IMR-90 (cell line): ENCODE data around the gene TRAPPC2B. TPM values are rescaled to one million over a fixed set of nuclear protein-coding genes. Genes with fewer than 3 reads are reported as not detected.

Source experiments
- ATAC-seq: fragments of 200-7000 bp; cut with Tn5 transposase; 2 replicates; pipeline ENCODE4 v1.9.1; 2020; ENCODE audit warnings: low read depth, mild to moderate bottlenecking, moderate library complexity
- BruUV-seq: library from RNA; stranded (reverse); fragments of 400-500 nt; replicated peaks from 2 replicates; lab custom pipeline; 2021; lab: Mats Ljungman, UMichigan
- CTCF ChIA-PET: fragments of 300-600 bp; formaldehyde crosslinking; extraction: SDS; loops from one replicate; lab custom pipeline; 2021; ENCODE audit warnings: antibody characterized with exemption; lab: Yijun Ruan, JAX
- POLR2A ChIA-PET: fragments of 300-600 bp; sonication (Branson Sonifier 250); formaldehyde crosslinking; loops from one replicate; lab custom pipeline; 2022; ENCODE audit warnings: antibody characterized with exemption; ENCODE audit not compliant: unreplicated experiment; lab: Charles Lee
- DNase-seq: peaks from one replicate; pipeline ENCODE4 v3.0.0; 2013
- H2AFZ ChIP-seq: replicated peaks from 2 replicates; pipeline ENCODE3; 2013; ENCODE audit warnings: low read length, mild to moderate bottlenecking; ENCODE audit not compliant: poor library complexity
- H2AK5ac ChIP-seq: 2 replicates; pipeline ENCODE4 v1.6.1; 2013; ENCODE audit warnings: low read depth, low read length, inconsistent platforms
- H2AK9ac ChIP-seq: replicated peaks from 2 replicates; pipeline ENCODE3; 2013; ENCODE audit warnings: mild to moderate bottlenecking, low read depth, low read length, moderate library complexity; ENCODE audit not compliant: poor library complexity
- H2BK120ac ChIP-seq: 2 replicates; pipeline ENCODE4 v1.6.1; 2013; ENCODE audit warnings: low read depth, low read length, inconsistent platforms
- H2BK15ac ChIP-seq: 3 replicates; pipeline ENCODE4 v1.6.1; 2013; ENCODE audit warnings: low read depth, low read length, inconsistent platforms
- H2BK20ac ChIP-seq: 2 replicates; pipeline ENCODE4 v1.6.1; 2013; ENCODE audit warnings: low read depth, mild to moderate bottlenecking, inconsistent platforms, low read length, moderate library complexity
- H2BK5ac ChIP-seq: 2 replicates; pipeline ENCODE4 v1.6.1; 2013; ENCODE audit warnings: mild to moderate bottlenecking, low read depth, low read length, inconsistent platforms; ENCODE audit not compliant: poor library complexity, severe bottlenecking
- H3K14ac ChIP-seq: replicated peaks from 2 replicates; pipeline ENCODE4 v1.6.1; 2013; ENCODE audit warnings: low read depth, low read length, inconsistent platforms
- H3K18ac ChIP-seq: 2 replicates; pipeline ENCODE4 v1.6.1; 2013; ENCODE audit warnings: low read depth, low read length, control low read depth
- H3K23ac ChIP-seq: 2 replicates; pipeline ENCODE4 v1.6.1; 2013; ENCODE audit warnings: low read depth, low read length, inconsistent platforms
- H3K27ac ChIP-seq: 2 replicates; pipeline ENCODE4 v1.5.1; 2013; ENCODE audit warnings: mild to moderate bottlenecking, control low read depth, low read length; ENCODE audit not compliant: insufficient read depth
- H3K27me3 ChIP-seq: 2 replicates; pipeline ENCODE4 v1.6.1; 2013; ENCODE audit warnings: low read length; ENCODE audit not compliant: control insufficient read depth, insufficient read depth
- H3K36me3 ChIP-seq: 2 replicates; pipeline ENCODE4 v1.6.1; 2013; ENCODE audit warnings: low read length, mixed read lengths; ENCODE audit not compliant: control insufficient read depth, insufficient read depth
- H3K4ac ChIP-seq: 2 replicates; pipeline ENCODE4 v1.6.1; 2013; ENCODE audit warnings: low read depth, low read length, inconsistent platforms
- H3K4me1 ChIP-seq: 2 replicates; pipeline ENCODE4 v1.6.1; 2013; ENCODE audit warnings: low read length, mixed read lengths; ENCODE audit not compliant: control insufficient read depth, insufficient read depth
- H3K4me2 ChIP-seq: 2 replicates; pipeline ENCODE4 v1.6.1; 2013; ENCODE audit warnings: low read depth, mild to moderate bottlenecking, control low read depth, low read length, moderate library complexity
- H3K4me3 ChIP-seq: 2 replicates; pipeline ENCODE4 v1.5.1; 2013; ENCODE audit warnings: low read depth, mild to moderate bottlenecking, control low read depth, low read length, moderate library complexity; ENCODE audit not compliant: insufficient read depth
- H3K56ac ChIP-seq: 2 replicates; pipeline ENCODE4 v1.6.1; 2013; ENCODE audit warnings: low read length, inconsistent platforms; ENCODE audit not compliant: insufficient read depth; ENCODE audit errors: extremely low read depth
- H3K79me1 ChIP-seq, 2 experiments: 2 replicates each; pipeline ENCODE4 v1.6.1; 2013; ENCODE audit warnings: low read length in 2 of 2, inconsistent platforms in 1 of 2, low read depth in 1 of 2
- H3K9ac ChIP-seq: 2 replicates; pipeline ENCODE4 v1.6.1; 2013; ENCODE audit warnings: low read depth, low read length, control low read depth
- H3K9me1 ChIP-seq: 2 replicates; pipeline ENCODE4 v1.6.1; 2013; ENCODE audit warnings: low read length, inconsistent platforms; ENCODE audit not compliant: insufficient read depth
- H3K9me3 ChIP-seq: 2 replicates; pipeline ENCODE4 v1.6.1; 2013; ENCODE audit warnings: low read length; ENCODE audit not compliant: control insufficient read depth, insufficient read depth
- H4K20me1 ChIP-seq: 2 replicates; pipeline ENCODE4 v1.6.1; 2013; ENCODE audit warnings: low read length, inconsistent platforms; ENCODE audit not compliant: insufficient read depth
- H4K5ac ChIP-seq: 2 replicates; pipeline ENCODE4 v1.6.1; 2013; ENCODE audit warnings: mild to moderate bottlenecking, low read depth, low read length, control low read depth
- H4K8ac ChIP-seq, 2 experiments: 2 replicates each; pipeline ENCODE4 v1.6.1; 2013; ENCODE audit warnings: low read depth in 2 of 2, low read length in 2 of 2, control low read depth in 1 of 2, inconsistent platforms in 1 of 2
- H4K91ac ChIP-seq: 2 replicates; pipeline ENCODE4 v1.6.1; 2013; ENCODE audit warnings: low read depth, low read length, inconsistent platforms; ENCODE audit not compliant: insufficient read depth
- BHLHE40 ChIP-seq: fragments of 150-350 bp; IDR thresholded peaks from 2 replicates; pipeline ENCODE4 v1.6.1; 2016; ENCODE audit warnings: mild to moderate bottlenecking, low read depth, low read length
- CEBPB ChIP-seq: IDR thresholded peaks from 2 replicates; pipeline ENCODE4 v1.6.1; 2012; ENCODE audit warnings: low read depth, low read length, improper control_type of control experiment
- CTCF ChIP-seq: conservative IDR thresholded peaks from 2 replicates; pipeline ENCODE4 v1.5.1; 2012; ENCODE audit warnings: mild to moderate bottlenecking, low read depth, low read length, improper control_type of control experiment
- FOS ChIP-seq: fragments of 150-350 bp; IDR thresholded peaks from 2 replicates; pipeline ENCODE4 v1.6.1; 2016; ENCODE audit warnings: low read depth, low read length
- MXI1 ChIP-seq: IDR thresholded peaks from 2 replicates; pipeline ENCODE4 v1.6.1; 2012; ENCODE audit warnings: low read depth, mild to moderate bottlenecking, low read length, moderate library complexity, borderline replicate concordance
- NFE2L2 ChIP-seq: fragments of 150-350 bp; IDR thresholded peaks from 2 replicates; pipeline ENCODE4 v1.6.1; 2016; ENCODE audit warnings: low read depth, mild to moderate bottlenecking, low read length
- POLR2A ChIP-seq: IDR thresholded peaks from 2 replicates; pipeline ENCODE4 v1.6.1; 2012; ENCODE audit warnings: mild to moderate bottlenecking, low read depth, low read length
- RCOR1 ChIP-seq: IDR thresholded peaks from 2 replicates; pipeline ENCODE4 v1.6.1; 2012; ENCODE audit warnings: mild to moderate bottlenecking, low read length, improper control_type of control experiment; ENCODE audit not compliant: insufficient replicate concordance
- RFX5 ChIP-seq: IDR thresholded peaks from 2 replicates; pipeline ENCODE4 v1.8.0; 2012; ENCODE audit warnings: low read depth, mild to moderate bottlenecking, low read length, moderate library complexity
- WGBS, 2 experiments: methylation state at CpG; one replicate each; pipeline versions ENCODE4 v1.1.5 to v1.1.7; 2013; ENCODE audit warnings: missing lambda C conversion rate in 2 of 2; ENCODE audit not compliant: insufficient read length in 1 of 2; ENCODE audit errors: extremely low coverage in 2 of 2; 5-methylcytosine and 5-hydroxymethylcytosine counted together
- dilution Hi-C: fragments of 300-500 bp; cut with HindIII; formaldehyde crosslinking; loops from one replicate; pipeline ENCODE4 v1.14.3; 2018; ENCODE audit warnings: low sequenced_read_pairs; ENCODE audit not compliant: unreplicated experiment
- in situ Hi-C: fragments of 300-500 bp; cut with MboI; formaldehyde crosslinking; loops from 3 replicates; pipeline ENCODE4 v1.14.3; 2019; ENCODE audit warnings: low sequenced_read_pairs, inconsistent platforms, mixed read lengths
- intact Hi-C: fragments of 100-400 bp; cut with micrococcal nuclease; formaldehyde crosslinking; loops from 2 replicates; pipeline ENCODE4 v1.10.0; 2022
- polyA plus RNA-seq, 3 experiments: library from polyadenylated mRNA; depleted of rRNA; stranded (reverse); fragments of >200 nt; gene quantifications; 2 replicates each; pipeline ENCODE4 v1.2.3, GENCODE V29; 2012; ENCODE audit warnings: low replicate concordance in 1 of 3
- total RNA-seq: library from RNA; depleted of rRNA; stranded (reverse); fragments of >200 nt; gene quantifications from 2 replicates; pipeline ENCODE4 v1.2.3, GENCODE V29; 2012

The TRAPPC2B gene
- total and polyA plus RNA-seq, 2 of the 4 experiments (the other 2 are of a cell fraction), result 14.9 to 20.4 TPM

- intact Hi-C loops, result no loop called here
- H3K4ac ChIP-seq, result peak overlapping the region; percentile 81
- no peaks in the 10 kb centered on the region for H3K27me3 ChIP-seq
- peak overlapping the region; percentile 59; the same call in 1 of the 2 replicates for H3K56ac ChIP-seq
- no peak for DNase-seq
- peak overlapping the region; percentile 76; the same call in 1 of the 2 replicates for H3K27ac ChIP-seq
- H2AK5ac ChIP-seq, result peak overlapping the region; percentile 65; the same call in 1 of the 2 replicates
- H4K5ac ChIP-seq, result peak overlapping the region; percentile 94
- BruUV-seq, result no TSS peak
- peak overlapping the region; percentile 81 for H3K4me2 ChIP-seq
- peak overlapping the region; percentile 54; the same call in 1 of the 2 replicates for H3K4me3 ChIP-seq
- WGBS, 2 experiments, result no CpG with 5 or more reads among the region's 2 CpGs
- no peaks in the 10 kb centered on the region for H3K4me1 ChIP-seq
- H3K9me1 ChIP-seq, result no peaks in the 10 kb centered on the region; the same call in 1 of the 2 replicates
- no peaks in the 10 kb centered on the region for H4K20me1 ChIP-seq
- peaks cover 17 to 34% of the 10 kb centered on the region in 2 experiments; a peak in 3 of 4 replicates for H3K79me1 ChIP-seq
- TF ChIP-seq CEBPB (no peak), MXI1 (no peak), POLR2A (no peak), CTCF (no peak), RFX5 (no peak), NFE2L2 (no peak), FOS (no peak), BHLHE40 (no peak), RCOR1 (no peak)
- H2BK5ac ChIP-seq, result peak overlapping the region; percentile 73
- peaks cover 15% of the 10 kb centered on the region for H3K36me3 ChIP-seq
- H2AFZ ChIP-seq, result peak overlapping the region; percentile 91
- ChIA-PET POLR2A (interaction anchor here (0.6 to 1.0 kb wide), 3 partner anchors 12 to 393 kb away, joined by 3 to 11 read pairs (median 4); partner anchors contain the start of genes ZNF304 and ZNF548), CTCF (no interaction called here)
- H4K91ac ChIP-seq, result peak overlapping the region; percentile 79
- peak overlapping the region; percentile 93 for H3K14ac ChIP-seq
- no peak overlapping the region for H2AK9ac ChIP-seq
- H2BK20ac ChIP-seq, result no peak overlapping the region
- ATAC-seq, result no peak
- no peak overlapping the region for H3K18ac ChIP-seq
- dilution Hi-C loops, result no loop called here
- H2BK120ac ChIP-seq, result peak overlapping the region; percentile 46; the same call in 1 of the 2 replicates
- no peaks in the 10 kb centered on the region for H3K9me3 ChIP-seq
- peak overlapping the region; percentile 92; the same call in 1 of the 2 replicates for H3K23ac ChIP-seq
- peak overlapping the region; percentile 97 to 99 for H4K8ac ChIP-seq
- in situ Hi-C loops, result no loop called here
- peak overlapping the region; percentile 73 for H3K9ac ChIP-seq
- peak overlapping the region; percentile 77 for H2BK15ac ChIP-seq
Measured at GRCh38 chr19:57362419-57362818, 932 bp upstream of the TRAPPC2B start.
